NCI-H526 (cell line): ENCODE results near the gene NFAT5.
"Not testable (repeated sequence)": the region's sequence is repeated elsewhere in the genome, so short reads cannot be mapped to it uniquely, and the experiment has no call there.

Experiments
- DNase-seq, 2 experiments: peaks; one replicate each; lab custom pipeline; 2025; lab: John Stamatoyannopoulos, UW

The NFAT5 gene

GRCh38 chr16:69637206-69637865 is 71.6 kb downstream of the NFAT5 start:
- not testable (repeated sequence) for DNase-seq

- not testable (repeated sequence) for DNase-seq
Observed at GRCh38 chr16:69643997-69644396, 78.2 kb downstream of the NFAT5 start.

GRCh38 chr16:69644790-69645189 is 79.0 kb downstream of the NFAT5 start:
- DNase-seq = no peak

GRCh38 chr16:69647020-69647419 is 81.3 kb downstream of the NFAT5 start:
- DNase-seq = no peak

GRCh38 chr16:69651217-69651616 is 85.5 kb downstream of the NFAT5 start:
- DNase-seq = no peak

- DNase-seq = no peak
Observed at GRCh38 chr16:69654280-69654931, 88.6 kb downstream of the NFAT5 start.

GRCh38 chr16:69660166-69660565 is 94.4 kb downstream of the NFAT5 start:
- DNase-seq = no peak

GRCh38 chr16:69662901-69663300 is 97.1 kb downstream of the NFAT5 start:
- DNase-seq = no peak

- DNase-seq = no peak
Observed at GRCh38 chr16:69663846-69664245, 98.1 kb downstream of the NFAT5 start.

GRCh38 chr16:69669577-69669976 is 103.8 kb downstream of the NFAT5 start:
- no peak for DNase-seq

- DNase-seq = no peak
Observed at GRCh38 chr16:69672315-69672997, 106.7 kb downstream of the NFAT5 start.

GRCh38 chr16:69672998-69673713 is 107.4 kb downstream of the NFAT5 start:
- no peak for DNase-seq

GRCh38 chr16:69680358-69680757 is 114.6 kb downstream of the NFAT5 start:
- no peak for DNase-seq

- DNase-seq = no peak
Observed at GRCh38 chr16:69688589-69688988, 122.8 kb downstream of the NFAT5 start.

GRCh38 chr16:69691980-69692911 is 126.5 kb downstream of the NFAT5 start:
- DNase-seq = no peak

GRCh38 chr16:69693916-69694315 is 128.2 kb downstream of the NFAT5 start:
- DNase-seq = no peak

- DNase-seq = no peak
Observed at GRCh38 chr16:69698404-69698803, 132.6 kb downstream of the NFAT5 start.

- no peak for DNase-seq
Observed at GRCh38 chr16:69699915-69700314, 134.1 kb downstream of the NFAT5 start.

GRCh38 chr16:69701452-69701851 is 135.7 kb downstream of the NFAT5 start:
- DNase-seq = no peak

- no peak for DNase-seq
Observed at GRCh38 chr16:69701866-69702265, 136.1 kb downstream of the NFAT5 start.

- no peak for DNase-seq
Observed at GRCh38 chr16:69703638-69704037, 137.9 kb downstream of the NFAT5 start.
